Measurements from ENCODE around the gene HOATZ. TPM values are rescaled to one million over a fixed set of nuclear protein-coding genes. Genes with fewer than 3 reads are reported as not detected.

HOATZ gene
- total RNA-seq, 2 donors from 2014 or later = not detected

GRCh38 chr11:111570796-111571195, 56.2 kb downstream of the HOATZ start:
- Mint-ChIP-seq H3K9me3 (no peaks in the 10 kb centered on the region), H3K4me3 (no peak overlapping the region), H3K27ac (no peak overlapping the region), H3K36me3 (ENCODE audit: low read depth) (no peaks in the 10 kb centered on the region), H3K27me3 (peaks cover 24% of the 10 kb centered on the region), H3K4me1 (no peaks in the 10 kb centered on the region)
- ATAC-seq (replicated peaks) = no peak

- no peak overlapping the region for H3K4me3 Mint-ChIP-seq
- peaks cover 24% of the 10 kb centered on the region for H3K27me3 Mint-ChIP-seq
- no peak overlapping the region for H3K27ac Mint-ChIP-seq
- no peak for ATAC-seq (replicated peaks)
- H3K36me3 Mint-ChIP-seq (ENCODE audit: low read depth) = no peaks in the 10 kb centered on the region
- H3K9me3 Mint-ChIP-seq = no peaks in the 10 kb centered on the region
- no peaks in the 10 kb centered on the region for H3K4me1 Mint-ChIP-seq
Measured at GRCh38 chr11:111571829-111572501, 57.4 kb downstream of the HOATZ start.

GRCh38 chr11:111572581-111572980, 58.0 kb downstream of the HOATZ start:
- Mint-ChIP-seq H3K36me3 (ENCODE audit: low read depth) (no peaks in the 10 kb centered on the region), H3K4me3 (no peak overlapping the region), H3K27me3 (peaks cover 24% of the 10 kb centered on the region), H3K27ac (no peak overlapping the region), H3K4me1 (no peaks in the 10 kb centered on the region), H3K9me3 (no peaks in the 10 kb centered on the region)
- no peak for ATAC-seq (replicated peaks)

DNA sequence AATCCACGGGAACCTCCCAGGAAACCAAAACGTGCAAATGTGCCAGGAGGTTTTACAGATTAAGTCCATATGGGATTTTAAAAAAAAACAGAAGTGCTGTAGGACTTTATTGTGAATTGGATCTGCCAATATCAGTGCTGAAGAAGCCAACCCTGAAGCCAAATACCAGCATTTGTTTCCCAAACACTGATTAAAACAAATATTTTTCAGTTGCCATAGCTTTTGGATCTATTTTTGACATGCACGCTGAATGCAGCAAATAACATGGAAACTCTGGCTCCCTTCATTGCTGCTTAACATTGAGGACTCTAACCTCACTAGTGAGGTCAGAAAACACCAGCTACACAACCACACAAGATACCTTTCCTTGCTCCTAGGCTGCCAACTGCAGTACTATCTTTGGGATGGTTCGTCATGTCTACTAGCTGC, 59.3 kb downstream of the HOATZ start:
- Mint-ChIP-seq H3K27ac (no peak overlapping the region), H3K9me3 (no peaks in the 10 kb centered on the region)
- ATAC-seq (replicated peaks) = no peak

DNA sequence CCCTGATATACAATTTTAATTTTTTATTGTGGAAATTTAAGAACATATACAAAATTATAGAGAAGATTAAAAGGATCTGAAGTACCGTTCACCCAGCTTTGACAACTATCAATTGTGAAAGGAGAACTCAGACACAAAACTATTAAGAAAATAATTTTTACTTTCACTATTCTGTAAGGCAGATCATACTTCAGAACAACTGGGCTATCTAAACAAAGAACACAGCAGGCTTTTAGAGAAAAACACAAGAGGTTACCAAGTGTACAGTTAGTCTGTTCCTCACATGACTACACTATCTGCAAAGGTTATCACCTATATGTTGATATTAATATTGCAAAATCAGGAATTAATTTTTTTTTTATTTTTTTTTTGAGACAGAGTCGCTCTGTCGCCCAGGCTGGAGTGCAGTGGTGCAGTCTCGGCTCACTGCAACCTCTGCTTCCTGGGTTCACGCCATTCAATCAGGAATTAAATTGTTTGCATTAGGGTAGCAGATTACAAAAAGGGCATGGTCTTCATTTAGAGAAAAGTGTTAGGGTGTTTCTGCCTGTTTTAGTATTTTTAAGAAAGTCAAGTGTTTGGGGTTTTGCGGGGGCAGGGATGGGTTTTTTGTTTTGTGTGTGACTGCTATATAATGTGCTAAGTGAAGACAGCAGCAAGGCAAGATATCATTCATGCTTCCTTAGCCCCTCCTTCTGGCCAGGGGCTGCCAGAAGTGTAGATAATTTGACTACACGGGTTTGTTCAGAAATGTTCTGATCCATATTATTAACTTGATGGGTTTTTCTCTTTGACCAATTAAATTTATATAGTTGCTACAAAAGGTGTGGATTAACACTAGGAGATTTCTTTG, 60.0 kb downstream of the HOATZ start:
- Mint-ChIP-seq H3K27me3 (peaks cover 24% of the 10 kb centered on the region), H3K4me3 (no peak overlapping the region), H3K9me3 (no peaks in the 10 kb centered on the region), H3K27ac (no peak overlapping the region), H3K4me1 (no peaks in the 10 kb centered on the region), H3K36me3 (ENCODE audit: low read depth) (no peaks in the 10 kb centered on the region)
- ATAC-seq (replicated peaks) = no peak

More for the DNA sequence above, 59.3 kb downstream of the HOATZ start:
- Mint-ChIP-seq H3K4me3 (no peak overlapping the region), H3K4me1 (no peaks in the 10 kb centered on the region), H3K27me3 (peaks cover 24% of the 10 kb centered on the region), H3K36me3 (ENCODE audit: low read depth) (no peaks in the 10 kb centered on the region)

- Mint-ChIP-seq H3K36me3 (ENCODE audit: low read depth) (no peaks in the 10 kb centered on the region), H3K27me3 (peaks cover 18% of the 10 kb centered on the region), H3K4me1 (no peaks in the 10 kb centered on the region), H3K9me3 (no peaks in the 10 kb centered on the region), H3K27ac (no peak overlapping the region), H3K4me3 (no peak overlapping the region)
- ATAC-seq (replicated peaks) = no peak
Measured at GRCh38 chr11:111575740-111576139, 61.2 kb downstream of the HOATZ start.

- H3K9me3 Mint-ChIP-seq = no peaks in the 10 kb centered on the region
- H3K4me1 Mint-ChIP-seq = no peaks in the 10 kb centered on the region
- H3K27ac Mint-ChIP-seq = no peak overlapping the region
- H3K27me3 Mint-ChIP-seq = peaks cover 3% of the 10 kb centered on the region
- ATAC-seq (replicated peaks) = no peak
- no peaks in the 10 kb centered on the region for H3K36me3 Mint-ChIP-seq (ENCODE audit: low read depth)
- H3K4me3 Mint-ChIP-seq = no peak overlapping the region
Measured at GRCh38 chr11:111577821-111578220, 63.2 kb downstream of the HOATZ start.

- no peaks in the 10 kb centered on the region for H3K9me3 Mint-ChIP-seq
- no peak overlapping the region for H3K27ac Mint-ChIP-seq
- H3K4me3 Mint-ChIP-seq = no peak overlapping the region
- ATAC-seq (replicated peaks) = no peak
- H3K27me3 Mint-ChIP-seq = no peaks in the 10 kb centered on the region
- H3K4me1 Mint-ChIP-seq = no peaks in the 10 kb centered on the region
- H3K36me3 Mint-ChIP-seq (ENCODE audit: low read depth) = no peaks in the 10 kb centered on the region
Measured at GRCh38 chr11:111581341-111581740, 66.8 kb downstream of the HOATZ start.

GRCh38 chr11:111582163-111582562, 67.6 kb downstream of the HOATZ start:
- no peak for ATAC-seq (replicated peaks)

GRCh38 chr11:111582881-111583280, 68.3 kb downstream of the HOATZ start:
- no peak overlapping the region for H3K27ac Mint-ChIP-seq
- no peaks in the 10 kb centered on the region for H3K9me3 Mint-ChIP-seq
- no peak for ATAC-seq (replicated peaks)
- no peaks in the 10 kb centered on the region for H3K36me3 Mint-ChIP-seq (ENCODE audit: low read depth)
- H3K27me3 Mint-ChIP-seq = no peaks in the 10 kb centered on the region
- no peak overlapping the region for H3K4me3 Mint-ChIP-seq
- H3K4me1 Mint-ChIP-seq = no peaks in the 10 kb centered on the region

More at GRCh38 chr11:111582163-111582562, 67.6 kb downstream of the HOATZ start:
- H3K9me3 Mint-ChIP-seq = no peaks in the 10 kb centered on the region
- H3K36me3 Mint-ChIP-seq (ENCODE audit: low read depth) = no peaks in the 10 kb centered on the region
- no peaks in the 10 kb centered on the region for H3K27me3 Mint-ChIP-seq
- no peak overlapping the region for H3K27ac Mint-ChIP-seq
- H3K4me3 Mint-ChIP-seq = no peak overlapping the region
- no peaks in the 10 kb centered on the region for H3K4me1 Mint-ChIP-seq

- Mint-ChIP-seq H3K27me3 (no peaks in the 10 kb centered on the region), H3K9me3 (no peaks in the 10 kb centered on the region), H3K4me3 (no peak overlapping the region), H3K4me1 (no peaks in the 10 kb centered on the region), H3K36me3 (ENCODE audit: low read depth) (no peaks in the 10 kb centered on the region), H3K27ac (no peak overlapping the region)
- no peak for ATAC-seq (replicated peaks)
Measured at GRCh38 chr11:111585371-111585770, 70.8 kb downstream of the HOATZ start.

GRCh38 chr11:111586388-111586831, 71.8 kb downstream of the HOATZ start:
- peak; percentile 37 for ATAC-seq (replicated peaks)
- H3K4me1 Mint-ChIP-seq = no peaks in the 10 kb centered on the region

More at GRCh38 chr11:111586388-111586831, 71.8 kb downstream of the HOATZ start:
- H3K27me3 Mint-ChIP-seq = no peaks in the 10 kb centered on the region
- H3K36me3 Mint-ChIP-seq (ENCODE audit: low read depth) = no peaks in the 10 kb centered on the region
- H3K4me3 Mint-ChIP-seq = no peak overlapping the region
- no peaks in the 10 kb centered on the region for H3K9me3 Mint-ChIP-seq
- no peak overlapping the region for H3K27ac Mint-ChIP-seq

Measured in activated T-helper 17 cell treated with anti-CD3 and anti-CD28 coated beads, Interleukin-2, amount 50 U/mL, for 72 hours (primary cell).